Glomerular visceral epithelial cell (primary cell): Measurements from ENCODE around the gene SOD2.
"Not testable (repeated sequence)": the region's sequence is repeated elsewhere in the genome, so short reads cannot be mapped to it uniquely, and the experiment has no call there.

Experiments used
- DNase-seq: peaks from one replicate; pipeline ENCODE4 v3.0.0-alpha.2; 2016; ENCODE audit errors: extremely low spot score

Gene SOD2

GRCh38 chr6:159682810-159683209, 10.2 kb downstream of the SOD2 start:
- DNase-seq, result no peak

- no peak for DNase-seq
These were observed 10.7 kb downstream of the SOD2 start for GRCh38 chr6:159682295-159682694.

DNA sequence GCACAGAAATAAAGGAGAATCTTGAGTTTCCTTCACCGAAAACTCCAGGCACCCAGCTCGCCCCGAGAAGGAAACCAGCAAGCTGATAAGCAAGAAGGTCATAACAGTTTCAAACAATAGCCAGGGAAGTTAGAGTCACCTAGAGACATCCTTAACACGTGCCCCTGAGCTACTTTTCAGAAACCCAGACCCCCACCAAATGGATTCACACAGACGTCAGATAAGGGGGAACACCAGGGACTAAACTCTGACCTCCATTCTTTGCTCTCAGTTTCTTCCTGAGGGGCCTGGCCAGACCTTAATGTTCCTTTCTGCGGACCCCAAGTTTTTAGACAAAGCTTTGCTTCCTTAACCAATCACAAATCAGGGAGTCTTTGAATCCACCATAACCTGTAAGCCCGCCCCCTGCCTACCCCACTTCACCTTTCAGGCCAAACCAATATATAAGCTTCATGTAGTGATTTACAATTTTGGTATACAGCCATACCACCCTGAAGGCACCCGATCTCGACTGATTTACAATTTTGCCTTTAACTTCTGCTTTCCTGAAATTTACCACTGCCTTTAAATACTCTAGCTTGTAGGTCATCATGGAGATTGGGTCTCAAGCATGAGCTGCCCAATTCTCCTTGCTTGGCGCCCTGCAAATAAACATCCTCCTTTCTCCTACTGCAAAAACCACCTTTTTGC, 11.7 kb downstream of the SOD2 start:
- no peak for DNase-seq

GRCh38 chr6:159680104-159680503, 12.9 kb downstream of the SOD2 start:
- no peak for DNase-seq

DNA sequence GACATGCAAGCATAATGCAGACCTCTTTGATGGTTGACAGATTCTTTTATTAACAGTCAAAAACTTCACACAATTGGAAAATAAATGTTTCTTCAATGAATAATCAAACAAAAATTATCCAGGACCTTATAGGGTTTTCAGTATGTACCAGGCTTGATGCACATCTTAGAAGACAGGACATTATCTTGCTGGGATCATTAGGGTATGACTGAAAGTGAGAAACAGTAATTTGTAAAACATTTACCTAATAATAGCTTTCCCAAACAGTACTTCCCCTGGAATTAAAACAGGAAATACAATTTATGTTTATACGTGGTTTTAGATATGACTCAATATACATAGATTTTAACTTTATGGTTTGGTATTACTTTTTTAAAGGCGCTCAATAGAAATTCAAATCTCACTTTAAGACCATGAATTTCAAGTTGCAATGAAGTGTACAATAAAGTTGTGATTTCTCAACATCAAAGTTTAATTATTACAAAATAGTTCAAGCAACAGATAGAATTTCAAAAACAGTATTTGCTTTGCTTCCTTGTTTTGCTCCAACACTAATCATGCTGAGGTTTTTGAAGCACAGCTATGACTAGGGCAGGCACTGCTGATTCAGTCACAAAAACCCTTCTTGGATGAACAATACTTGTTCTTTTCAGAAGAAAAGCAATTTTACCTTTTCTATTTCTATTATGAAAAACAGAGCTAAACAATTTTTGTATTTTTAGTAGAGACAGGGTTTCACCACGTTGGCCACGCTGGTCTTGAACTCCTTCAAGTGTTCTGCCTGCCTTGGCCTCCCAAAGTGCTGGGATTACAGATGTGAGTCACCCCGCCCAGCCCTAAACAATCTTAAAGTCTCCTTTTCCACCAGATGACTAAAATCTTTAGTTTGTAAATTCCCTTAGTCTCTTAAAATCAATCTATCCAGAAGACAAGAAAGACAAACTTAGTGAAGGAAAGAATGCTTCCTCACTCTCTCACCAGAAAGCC, 13.7 kb downstream of the SOD2 start:
- DNase-seq, result no peak

DNA sequence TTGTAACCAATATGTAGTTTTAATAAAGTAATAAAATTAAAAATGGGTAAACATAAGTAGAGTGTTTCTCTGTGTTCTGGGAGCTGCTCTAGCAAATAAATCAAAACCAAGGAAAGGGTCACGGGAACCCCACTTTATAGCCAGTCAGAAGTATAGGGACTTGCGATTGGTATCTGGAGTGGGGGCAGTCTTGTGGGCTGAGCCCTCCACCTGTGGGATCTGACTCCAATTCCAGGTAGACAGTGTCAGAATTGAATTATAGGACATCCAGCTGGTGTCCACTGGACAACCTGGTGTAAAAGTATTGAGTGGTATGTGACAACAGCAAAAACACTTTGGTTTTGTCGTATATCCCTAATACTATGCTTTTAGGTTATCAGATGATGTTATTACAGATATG, 14.5 kb downstream of the SOD2 start:
- DNase-seq, result no peak

DNA sequence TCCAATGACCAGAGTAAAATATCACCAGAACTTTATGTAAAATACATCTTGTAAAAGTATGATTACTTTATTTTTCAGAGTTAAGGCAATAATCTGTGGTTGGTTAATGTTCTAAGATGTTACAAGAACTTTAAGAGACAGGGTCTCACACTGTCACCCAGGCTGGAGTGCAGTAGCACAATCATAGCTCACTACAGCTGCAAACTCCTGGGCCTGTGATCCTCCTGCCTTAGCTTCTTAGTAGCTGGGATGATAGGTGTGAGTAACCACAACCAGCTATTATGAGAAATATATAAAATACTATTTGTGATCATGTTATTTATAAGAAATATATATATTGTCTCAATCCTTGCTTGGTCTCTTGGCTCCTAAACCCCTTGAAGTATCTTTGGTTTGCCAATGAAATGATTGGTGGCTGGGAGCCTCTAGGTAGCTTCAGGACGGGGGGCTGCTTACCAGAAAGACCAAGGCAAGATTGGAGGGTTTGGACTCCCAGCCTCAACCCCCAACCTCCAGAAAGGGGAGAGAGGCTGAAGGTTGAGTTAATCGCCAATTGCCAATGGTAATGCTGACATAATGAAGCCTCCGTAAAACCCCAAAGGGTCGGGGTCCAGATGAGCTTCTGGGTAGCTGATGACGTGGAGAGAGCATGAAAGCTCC, 15.4 kb downstream of the SOD2 start:
- DNase-seq, result no peak

- DNase-seq, result no peak
These were observed 16.0 kb downstream of the SOD2 start for GRCh38 chr6:159676890-159677505.

- not testable (repeated sequence) for DNase-seq
These were observed 16.8 kb downstream of the SOD2 start for GRCh38 chr6:159676236-159676635.

DNA sequence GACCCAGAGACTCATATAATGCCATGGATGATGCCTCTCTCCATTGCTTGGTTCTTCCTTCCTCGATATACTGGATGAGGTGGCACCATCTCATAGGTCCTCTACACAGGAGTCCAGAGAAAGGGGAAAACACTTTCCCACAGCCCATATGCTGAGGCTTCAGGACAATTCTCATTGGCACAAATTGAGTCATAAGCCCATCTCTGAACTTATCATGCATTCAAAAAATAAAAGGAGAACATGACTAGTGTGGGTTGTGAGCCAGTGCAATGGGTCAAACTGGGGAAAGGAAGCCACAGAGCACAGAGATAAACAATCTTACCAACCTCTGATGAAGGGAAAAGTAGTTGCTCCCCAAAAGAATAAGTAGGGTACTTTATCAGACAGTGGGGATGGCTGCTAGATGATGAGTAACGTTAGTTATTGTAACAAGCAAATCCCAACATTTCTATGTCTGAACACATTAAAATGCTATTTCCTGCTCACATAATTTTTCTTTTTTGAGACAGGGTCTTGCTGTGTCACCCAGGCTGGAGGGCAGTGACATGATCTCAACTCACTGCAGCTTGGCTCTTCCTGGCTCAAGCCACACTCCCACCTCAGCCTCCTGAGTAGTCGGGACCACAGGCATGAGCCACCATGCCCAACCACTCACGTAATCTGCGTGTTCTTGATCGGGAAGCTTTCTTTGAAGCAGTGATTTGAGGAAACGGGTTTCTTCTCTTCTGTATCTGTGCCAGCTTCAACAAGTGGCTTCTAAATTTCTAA, 27.0 kb downstream of the SOD2 start:
- DNase-seq, result no peak

DNA sequence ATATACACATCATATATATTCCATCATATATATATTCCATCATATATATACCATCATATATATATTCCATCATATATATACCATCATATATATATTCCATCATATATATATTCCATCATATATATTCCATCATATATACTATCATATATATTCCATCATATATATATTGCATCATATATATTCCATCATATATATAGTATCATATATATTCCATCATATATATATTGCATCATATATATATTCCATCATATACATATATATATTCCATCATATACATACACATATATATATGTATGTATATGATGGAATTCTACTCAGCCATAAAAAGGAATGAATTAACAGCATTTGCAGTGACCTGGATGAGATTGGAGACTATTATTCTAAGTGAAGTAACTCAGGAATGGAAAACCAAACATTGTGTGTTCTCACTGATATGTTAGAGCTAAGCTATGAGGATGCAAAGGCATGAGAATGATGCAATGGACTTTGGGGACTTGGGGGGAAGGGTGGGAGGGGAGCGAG, 29.6 kb downstream of the SOD2 start:
- DNase-seq, result not testable (repeated sequence)

GRCh38 chr6:159661977-159662376, 31.1 kb downstream of the SOD2 start:
- DNase-seq, result not testable (repeated sequence)

DNA sequence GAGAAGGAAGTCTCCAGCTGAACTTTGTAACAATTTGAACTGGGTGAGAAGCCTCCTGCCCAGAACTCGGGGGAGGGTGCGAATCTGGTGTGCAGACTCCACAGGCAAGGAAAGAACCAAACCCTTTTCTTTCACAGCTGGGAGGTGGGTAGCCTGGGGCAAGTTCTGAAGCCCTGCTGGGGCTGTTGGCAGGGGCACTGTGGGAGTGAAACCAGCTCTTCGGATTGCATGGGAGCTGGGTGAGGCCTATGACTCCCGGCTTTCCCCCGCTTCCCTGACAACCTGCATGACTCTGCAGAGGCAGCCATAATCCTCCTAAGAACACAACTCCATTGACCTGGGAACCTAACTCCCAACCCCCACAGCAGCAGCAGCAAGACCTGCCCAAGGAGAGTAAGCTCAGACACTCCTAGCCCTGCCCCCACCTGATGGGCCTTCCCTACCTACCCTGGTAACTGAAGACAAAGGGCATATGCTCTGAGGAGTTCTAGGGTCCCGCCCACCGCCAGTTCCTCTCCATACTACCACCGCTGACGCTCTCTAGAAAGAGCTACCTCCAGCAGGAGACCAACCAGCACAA, 37.5 kb downstream of the SOD2 start:
- no peak for DNase-seq

DNA sequence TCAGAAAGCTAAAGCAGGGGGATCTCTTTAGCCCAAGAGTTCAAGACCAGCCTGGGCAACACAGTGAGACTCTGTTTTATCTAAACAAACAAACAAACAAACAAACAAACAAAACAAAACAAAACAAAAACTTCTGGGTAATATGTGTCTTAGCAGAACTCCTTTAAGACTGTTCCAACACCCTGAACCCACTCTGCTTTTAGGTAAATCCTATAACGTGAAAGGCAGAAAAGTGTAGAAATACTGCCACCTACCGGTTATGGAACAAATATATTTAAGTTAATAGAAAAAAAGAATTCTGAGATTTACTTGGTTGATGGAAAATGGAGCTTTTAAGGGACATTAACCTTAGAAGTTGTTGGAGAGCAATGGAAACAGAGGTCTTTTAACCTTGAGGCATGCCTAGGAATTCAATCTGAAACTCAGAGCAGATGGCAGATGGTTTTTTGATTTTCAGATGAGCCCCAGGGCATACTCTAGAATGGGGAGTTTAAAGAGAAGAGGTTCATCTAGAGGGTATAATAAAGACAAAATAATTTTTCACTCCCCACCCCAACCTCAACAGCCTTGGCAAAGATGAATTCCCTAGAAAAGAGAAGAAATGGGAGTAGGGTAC, 38.5 kb downstream of the SOD2 start:
- DNase-seq, result peak; percentile 54

DNA sequence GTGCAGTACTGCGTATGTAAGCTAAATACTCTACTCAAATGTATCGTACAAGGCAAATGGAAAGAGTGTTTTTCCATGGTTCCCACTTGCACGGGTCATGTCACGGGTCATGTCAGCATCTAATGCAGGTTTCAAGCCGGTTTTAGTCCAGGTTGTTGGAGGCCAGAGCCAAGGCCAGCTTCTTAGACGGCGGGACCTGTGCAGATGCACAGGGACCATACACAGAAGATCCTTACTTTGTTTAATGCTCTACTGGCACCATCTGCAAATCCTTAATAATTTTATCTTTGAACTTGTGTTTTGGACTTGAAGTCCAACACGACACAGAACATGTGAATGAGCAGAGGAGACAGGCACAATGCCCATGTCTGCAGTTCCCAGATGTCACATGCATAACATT, 42.7 kb downstream of the SOD2 start:
- no peak for DNase-seq

DNA sequence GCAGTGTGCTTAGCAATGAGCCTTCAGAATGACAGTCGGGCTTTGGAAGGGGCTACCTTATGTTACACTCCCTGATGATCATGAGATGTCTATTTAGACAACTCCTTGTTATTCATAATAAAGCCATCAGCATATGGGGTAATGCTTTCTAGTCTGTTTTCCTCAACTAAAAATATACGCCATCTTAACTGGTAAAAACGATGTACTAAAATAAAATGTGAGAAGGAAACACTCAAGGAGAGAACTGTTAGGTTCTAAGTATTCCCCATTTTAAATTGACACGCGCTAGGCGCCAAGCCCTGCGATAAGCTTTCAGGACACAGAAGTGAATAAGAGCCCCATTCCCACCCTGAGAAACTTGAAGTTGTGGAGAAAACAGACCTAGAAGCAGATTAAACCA, 43.6 kb downstream of the SOD2 start:
- DNase-seq, result no peak

DNA sequence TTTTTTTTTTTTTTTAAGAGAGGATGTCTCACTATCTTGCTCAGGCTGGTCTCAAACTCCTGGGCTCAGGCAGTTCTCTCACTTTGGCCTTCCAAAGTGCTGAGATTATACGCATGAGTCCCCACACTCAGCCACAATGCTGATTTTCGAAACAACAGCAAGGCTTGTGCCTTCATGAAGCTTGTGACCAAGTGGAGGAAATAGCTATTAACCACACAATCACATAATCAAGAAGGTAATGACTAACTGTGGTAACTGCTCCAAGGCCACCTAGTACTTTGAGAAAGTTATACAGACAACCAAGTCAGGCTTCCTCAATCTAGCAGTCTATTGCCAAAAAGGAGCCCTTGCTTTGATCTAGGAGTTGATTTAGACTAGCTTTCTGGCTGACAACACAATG, 46.3 kb downstream of the SOD2 start:
- peak; percentile 76 for DNase-seq

- peak; percentile 6 for DNase-seq
These were observed 46.9 kb downstream of the SOD2 start for GRCh38 chr6:159646116-159646515.

- peak; percentile 21 for DNase-seq
These were observed 47.4 kb downstream of the SOD2 start for GRCh38 chr6:159645640-159646039.
